Trophoblast cell (in vitro differentiated cells and primary cell): ENCODE results near the gene SH3BP4.

Experiments used
- DNase-seq, 2 donors: peaks; one replicate each; pipeline ENCODE4 v3.0.0-alpha.2; 2016
- H2AFZ ChIP-seq: 2 replicates; pipeline ENCODE4 v1.6.1; 2013; ENCODE audit warnings: low read length, moderate library complexity, mild to moderate bottlenecking; ENCODE audit not compliant: insufficient read depth, poor library complexity
- H2AK5ac ChIP-seq: 2 replicates; pipeline ENCODE4 v1.6.1; 2013; ENCODE audit warnings: mild to moderate bottlenecking, low read length
- H2BK120ac ChIP-seq: 2 replicates; pipeline ENCODE4 v1.6.1; 2013; ENCODE audit warnings: low read length, mild to moderate bottlenecking, moderate library complexity; ENCODE audit not compliant: insufficient read depth, poor library complexity
- H2BK12ac ChIP-seq: 2 replicates; pipeline ENCODE4 v1.6.1; 2013; ENCODE audit warnings: mild to moderate bottlenecking, low read length, moderate library complexity
- H2BK5ac ChIP-seq: 2 replicates; pipeline ENCODE4 v1.6.1; 2013; ENCODE audit warnings: low read length, low read depth, moderate library complexity, mild to moderate bottlenecking; ENCODE audit not compliant: poor library complexity
- H3K14ac ChIP-seq: 2 replicates; pipeline ENCODE4 v1.6.1; 2013; ENCODE audit warnings: mild to moderate bottlenecking, low read length
- H3K18ac ChIP-seq: 2 replicates; pipeline ENCODE4 v1.6.1; 2013; ENCODE audit warnings: mild to moderate bottlenecking, low read length
- H3K23ac ChIP-seq: 2 replicates; pipeline ENCODE4 v1.6.1; 2013; ENCODE audit warnings: low read length
- H3K27ac ChIP-seq: 2 replicates; pipeline ENCODE4 v1.5.1; 2013; ENCODE audit warnings: low read depth, mild to moderate bottlenecking, inconsistent platforms, low read length, moderate library complexity
- H3K27me3 ChIP-seq: 2 replicates; pipeline ENCODE4 v1.6.1; 2013; ENCODE audit warnings: inconsistent platforms, mild to moderate bottlenecking, low read length, moderate library complexity; ENCODE audit not compliant: insufficient read depth
- H3K36me3 ChIP-seq, 2 experiments: 1 replicate in 1 of 2; 2 replicates in 1 of 2; pipeline ENCODE4 v1.6.1; 2013; ENCODE audit warnings: low read length in 2 of 2, mild to moderate bottlenecking in 2 of 2, moderate library complexity in 1 of 2; ENCODE audit not compliant: insufficient read depth in 2 of 2, control insufficient read depth in 1 of 2
- H3K4ac ChIP-seq: 2 replicates; pipeline ENCODE4 v1.6.1; 2013; ENCODE audit warnings: low read depth, mild to moderate bottlenecking, low read length, moderate library complexity
- H3K4me1 ChIP-seq, 2 experiments: 1 replicate in 1 of 2; 2 replicates in 1 of 2; pipeline ENCODE4 v1.6.1; 2013; ENCODE audit warnings: low read length in 2 of 2, mild to moderate bottlenecking in 2 of 2, moderate library complexity in 1 of 2; ENCODE audit not compliant: insufficient read depth in 2 of 2, control insufficient read depth in 1 of 2
- H3K4me2 ChIP-seq: 2 replicates; pipeline ENCODE4 v1.6.1; 2013; ENCODE audit warnings: inconsistent platforms, mild to moderate bottlenecking, low read length, moderate library complexity
- H3K4me3 ChIP-seq: 2 replicates; pipeline ENCODE4 v1.5.1; 2013; ENCODE audit warnings: mild to moderate bottlenecking, low read depth, low read length, inconsistent platforms
- H3K79me1 ChIP-seq: one replicate; pipeline ENCODE4 v1.6.1; 2013; ENCODE audit warnings: low read length
- H3K79me2 ChIP-seq: 2 replicates; pipeline ENCODE4 v1.6.1; 2013; ENCODE audit warnings: low read length, mild to moderate bottlenecking; ENCODE audit not compliant: control insufficient read depth, insufficient read depth, poor library complexity
- H3K9ac ChIP-seq: 2 replicates; pipeline ENCODE4 v1.6.1; 2013; ENCODE audit warnings: mild to moderate bottlenecking, low read length
- H3K9me3 ChIP-seq: 2 replicates; pipeline ENCODE4 v1.6.1; 2013; ENCODE audit warnings: low read depth, mild to moderate bottlenecking, control low read depth, inconsistent platforms, low read length; ENCODE audit not compliant: insufficient read depth
- H4K12ac ChIP-seq: 2 replicates; pipeline ENCODE4 v1.6.1; 2013; ENCODE audit warnings: low read depth, mild to moderate bottlenecking, low read length, moderate library complexity
- H4K8ac ChIP-seq: 2 replicates; pipeline ENCODE4 v1.6.1; 2013; ENCODE audit warnings: low read depth, mild to moderate bottlenecking, low read length, moderate library complexity
- H4K91ac ChIP-seq: one replicate; pipeline ENCODE4 v1.6.1; 2013; ENCODE audit warnings: low read depth, mild to moderate bottlenecking, low read length, moderate library complexity
- WGBS: extraction: QIAGEN DNeasy Blood & Tissue Kit; methylation state at CpG from one replicate; pipeline ENCODE4 v1.1.7; 2013; ENCODE audit warnings: missing lambda C conversion rate; ENCODE audit not compliant: insufficient read length, insufficient coverage; ENCODE audit errors: extremely low coverage; 5-methylcytosine and 5-hydroxymethylcytosine counted together

The SH3BP4 gene

GRCh38 chr2:234970477-234970882, 18.7 kb downstream of the SH3BP4 start:
- no CpG with 5 or more reads among the region's 13 CpGs for WGBS

GRCh38 chr2:234971496-234971895, 19.7 kb downstream of the SH3BP4 start:
- no peak overlapping the region for H2BK120ac ChIP-seq
- H2BK12ac ChIP-seq, result no peak overlapping the region
- H3K79me1 ChIP-seq, result peaks cover 11% of the 10 kb centered on the region
- no peak overlapping the region for H2AFZ ChIP-seq
- peak overlapping the region; percentile 31 for H3K4ac ChIP-seq
- peaks cover 3% of the 10 kb centered on the region for H3K9me3 ChIP-seq
- DNase-seq, result no peak
- no peak overlapping the region for H4K12ac ChIP-seq
- H4K91ac ChIP-seq, result no peak overlapping the region
- peaks cover 4 to 5% of the 10 kb centered on the region in 2 experiments for H3K36me3 ChIP-seq
- H3K18ac ChIP-seq, result no peak overlapping the region
- H2BK5ac ChIP-seq, result no peak overlapping the region
- H3K23ac ChIP-seq, result no peak overlapping the region
- no peak overlapping the region for H2AK5ac ChIP-seq
- no peak overlapping the region for H3K4me2 ChIP-seq
- no peak overlapping the region for H4K8ac ChIP-seq
- H3K79me2 ChIP-seq, result peaks cover 20% of the 10 kb centered on the region
- peaks cover 20 to 29% of the 10 kb centered on the region in 2 experiments for H3K4me1 ChIP-seq
- WGBS, result no CpG with 5 or more reads among the region's 7 CpGs
- no peaks in the 10 kb centered on the region for H3K27me3 ChIP-seq
- no peak overlapping the region for H3K14ac ChIP-seq
- H3K27ac ChIP-seq, result no peak overlapping the region
- H3K9ac ChIP-seq, result no peak overlapping the region
- no peak overlapping the region for H3K4me3 ChIP-seq

More at GRCh38 chr2:234970477-234970882, 18.7 kb downstream of the SH3BP4 start:
- H4K8ac ChIP-seq, result no peak overlapping the region
- H3K27ac ChIP-seq, result peak overlapping the region; percentile 57
- peaks cover 19% of the 10 kb centered on the region for H3K79me2 ChIP-seq
- H3K4me2 ChIP-seq, result peak overlapping the region; percentile 29
- no peak overlapping the region for H2BK120ac ChIP-seq
- no peaks in the 10 kb centered on the region for H3K27me3 ChIP-seq
- peaks cover 3% of the 10 kb centered on the region for H3K9me3 ChIP-seq
- H3K4ac ChIP-seq, result no peak overlapping the region
- no peak overlapping the region for H4K12ac ChIP-seq
- no peak overlapping the region for H3K18ac ChIP-seq
- no peak overlapping the region for H3K4me3 ChIP-seq
- H3K23ac ChIP-seq, result no peak overlapping the region
- peaks cover 20 to 32% of the 10 kb centered on the region in 2 experiments for H3K4me1 ChIP-seq
- peak; percentile 62 to 78 for DNase-seq
- peaks cover 11% of the 10 kb centered on the region for H3K79me1 ChIP-seq
- no peak overlapping the region for H2BK5ac ChIP-seq
- H2AK5ac ChIP-seq, result no peak overlapping the region
- no peak overlapping the region for H3K14ac ChIP-seq
- H3K9ac ChIP-seq, result no peak overlapping the region
- no peak overlapping the region for H2BK12ac ChIP-seq
- H3K36me3 ChIP-seq, result peaks cover 5 to 6% of the 10 kb centered on the region in 2 experiments
- no peak overlapping the region for H4K91ac ChIP-seq
- H2AFZ ChIP-seq, result no peak overlapping the region

- Histone ChIP-seq H2BK12ac (no peak overlapping the region), H3K9ac (no peak overlapping the region), H3K4me2 (no peak overlapping the region), H3K4ac (peak overlapping the region; percentile 76), H3K36me3 (peaks cover 4 to 10% of the 10 kb centered on the region in 2 experiments), H3K27ac (no peak overlapping the region), H3K27me3 (no peaks in the 10 kb centered on the region), H4K12ac (no peak overlapping the region), H3K23ac (no peak overlapping the region), H4K91ac (no peak overlapping the region), H2AK5ac (no peak overlapping the region), H3K4me3 (no peak overlapping the region), H2BK5ac (no peak overlapping the region), H3K4me1 (peaks cover 20 to 26% of the 10 kb centered on the region in 2 experiments), H2AFZ (no peak overlapping the region), H3K14ac (no peak overlapping the region), H3K79me1 (peaks cover 11% of the 10 kb centered on the region), H2BK120ac (no peak overlapping the region), H3K18ac (no peak overlapping the region), H4K8ac (no peak overlapping the region), H3K79me2 (peaks cover 14% of the 10 kb centered on the region), H3K9me3 (no peaks in the 10 kb centered on the region)
- no peak for DNase-seq
- whole genome bisulfite sequencing, result no CpG with 5 or more reads among the region's 8 CpGs
Measured at GRCh38 chr2:234973008-234973407, 21.2 kb downstream of the SH3BP4 start.

GRCh38 chr2:234974501-234975385, 22.9 kb downstream of the SH3BP4 start:
- H3K4me3 ChIP-seq, result no peak overlapping the region
- peak overlapping the region; percentile 52 for H3K18ac ChIP-seq
- H3K9ac ChIP-seq, result no peak overlapping the region
- WGBS, result no CpG with 5 or more reads among the region's 30 CpGs
- no peaks in the 10 kb centered on the region for H3K27me3 ChIP-seq
- no peak overlapping the region for H3K4me2 ChIP-seq
- no peak overlapping the region for H4K91ac ChIP-seq
- H3K9me3 ChIP-seq, result no peaks in the 10 kb centered on the region
- no peak overlapping the region for H2BK5ac ChIP-seq
- H2AFZ ChIP-seq, result peak overlapping the region; percentile 1
- H2BK120ac ChIP-seq, result peak overlapping the region; percentile 20
- H3K4me1 ChIP-seq, result peaks cover 16 to 23% of the 10 kb centered on the region in 2 experiments
- no peak overlapping the region for H3K27ac ChIP-seq
- H3K79me1 ChIP-seq, result peaks cover 9% of the 10 kb centered on the region
- DNase-seq, result no peak
- H3K23ac ChIP-seq, result no peak overlapping the region
- no peak overlapping the region for H4K8ac ChIP-seq
- H3K36me3 ChIP-seq, result peaks cover 10 to 12% of the 10 kb centered on the region in 2 experiments
- H3K79me2 ChIP-seq, result peaks cover 15% of the 10 kb centered on the region
- no peak overlapping the region for H2AK5ac ChIP-seq
- no peak overlapping the region for H3K14ac ChIP-seq
- peak overlapping the region; percentile 16 for H3K4ac ChIP-seq
- no peak overlapping the region for H2BK12ac ChIP-seq
- H4K12ac ChIP-seq, result no peak overlapping the region
